22Rv1 (cell line): Measurements from ENCODE around the gene USP17L28.
"Not testable (repeated sequence)": the region's sequence is repeated elsewhere in the genome, so short reads cannot be mapped to it uniquely, and the experiment has no call there.

Experiments
- CTCF ChIP-seq: fragments of 450-650 bp; IDR thresholded peaks from 2 replicates; pipeline ENCODE4 v1.5.1; 2017; ENCODE audit warnings: mild to moderate bottlenecking
- ZFX ChIP-seq: fragments of 450-650 bp; IDR thresholded peaks from 2 replicates; pipeline ENCODE4 v1.6.1; 2017; ENCODE audit warnings: antibody characterized with exemption, borderline replicate concordance

GRCh38 chr4:9389001-9389400 lies 40.3 kb downstream of the USP17L28 start:
- not testable (repeated sequence) for TF ChIP-seq CTCF, ZFX
